Tibial artery (tissue), 4 donors: ENCODE data around the gene MTFMT.
A peak's percentile ranks its signal among the peaks of the same experiment; 100 is the strongest.

Source experiments
- DNase-seq, 2 donors: peaks; one replicate each; pipeline ENCODE4 v3.0.0-alpha.2; 2019
- H3K27ac ChIP-seq, 2 donors: fragments of 200-600 bp; sonication (generic) in 1 of 2; 1 replicate in 1 of 2; 2 replicates in 1 of 2; pipeline ENCODE4 v1.5.1; 2018 to 2019; ENCODE audit warnings: mild to moderate bottlenecking in 1 of 2
- H3K27me3 ChIP-seq, 2 donors: fragments of 200-600 bp; sonication (generic) in 1 of 2; one replicate each; pipeline versions ENCODE4 v1.5.1 to v1.6.0; 2016 to 2019
- H3K36me3 ChIP-seq, 3 donors: fragments of 200-600 bp; sonication (generic) in 2 of 3; one replicate each; pipeline ENCODE4 v1.5.1; 2016 to 2019; ENCODE audit warnings: mild to moderate bottlenecking in 2 of 3
- H3K4me1 ChIP-seq, 4 donors: fragments of 200-600 bp; sonication (generic) in 2 of 4; 1 replicate in 3 of 4; 2 replicates in 1 of 4; pipeline ENCODE4 v1.5.1; 2016 to 2019
- H3K4me3 ChIP-seq, 2 donors: fragments of 200-600 bp; sonication (generic) in 1 of 2; 1 replicate in 1 of 2; 2 replicates in 1 of 2; pipeline ENCODE4 v1.5.1; 2018 to 2019; ENCODE audit warnings: mild to moderate bottlenecking in 2 of 2
- H3K9me3 ChIP-seq, 3 donors: fragments of 200-600 bp; sonication (generic) in 1 of 3; one replicate each; pipeline ENCODE4 v1.5.1; 2016 to 2019
- intact Hi-C: fragments of 100-400 bp; cut with DNase I; formaldehyde crosslinking; loops from one replicate; pipeline ENCODE4 v1.15.0; 2023; ENCODE audit warnings: low total_unique reads
- TF ChIP-seq, protein P1 (sequence below), 2 experiments: fragments of 200-600 bp in 1 of 2; fragments of 450-650 bp in 1 of 2; IDR thresholded peaks; one replicate each; pipeline ENCODE4 v1.5.1; 2017 to 2019; ENCODE audit warnings: antibody characterized with exemption in 2 of 2, mild to moderate bottlenecking in 1 of 2, moderate library complexity in 1 of 2

The MTFMT gene

DNA sequence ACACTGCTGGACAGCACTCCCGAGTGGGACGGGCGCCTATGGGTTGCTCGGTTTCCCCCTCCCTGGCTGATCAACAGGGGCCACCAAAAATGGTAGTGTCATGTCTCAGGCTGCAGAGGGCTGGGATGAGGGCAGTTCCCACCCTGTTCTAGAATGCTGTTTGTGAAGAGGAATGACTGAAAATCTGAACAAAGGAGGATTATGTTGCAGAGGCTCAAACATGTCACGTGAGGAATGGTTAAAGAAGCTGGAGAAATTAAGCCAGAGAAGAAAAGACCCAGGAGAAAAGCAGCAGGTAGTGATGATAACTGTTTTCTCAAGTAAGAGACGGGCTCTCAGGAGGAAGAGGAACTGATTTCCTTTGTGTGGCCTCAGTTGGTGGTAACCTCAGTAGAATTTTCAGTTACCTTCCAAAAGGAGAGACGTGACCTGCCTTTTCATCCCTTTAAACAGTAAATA, 50.2 kb downstream of the MTFMT start:
- intact Hi-C loops: no loop called here
- Histone ChIP-seq H3K36me3 (peaks cover 25 to 73% (median 30%) of the 10 kb centered on the region in 3 donors), H3K27me3 (no peaks in the 10 kb centered on the region), H3K4me3 (no peak overlapping the region), H3K27ac (no peak overlapping the region), H3K4me1 (no peaks in the 10 kb centered on the region), H3K9me3 (no peaks in the 10 kb centered on the region)
- TF ChIP-seq, protein P1, sequence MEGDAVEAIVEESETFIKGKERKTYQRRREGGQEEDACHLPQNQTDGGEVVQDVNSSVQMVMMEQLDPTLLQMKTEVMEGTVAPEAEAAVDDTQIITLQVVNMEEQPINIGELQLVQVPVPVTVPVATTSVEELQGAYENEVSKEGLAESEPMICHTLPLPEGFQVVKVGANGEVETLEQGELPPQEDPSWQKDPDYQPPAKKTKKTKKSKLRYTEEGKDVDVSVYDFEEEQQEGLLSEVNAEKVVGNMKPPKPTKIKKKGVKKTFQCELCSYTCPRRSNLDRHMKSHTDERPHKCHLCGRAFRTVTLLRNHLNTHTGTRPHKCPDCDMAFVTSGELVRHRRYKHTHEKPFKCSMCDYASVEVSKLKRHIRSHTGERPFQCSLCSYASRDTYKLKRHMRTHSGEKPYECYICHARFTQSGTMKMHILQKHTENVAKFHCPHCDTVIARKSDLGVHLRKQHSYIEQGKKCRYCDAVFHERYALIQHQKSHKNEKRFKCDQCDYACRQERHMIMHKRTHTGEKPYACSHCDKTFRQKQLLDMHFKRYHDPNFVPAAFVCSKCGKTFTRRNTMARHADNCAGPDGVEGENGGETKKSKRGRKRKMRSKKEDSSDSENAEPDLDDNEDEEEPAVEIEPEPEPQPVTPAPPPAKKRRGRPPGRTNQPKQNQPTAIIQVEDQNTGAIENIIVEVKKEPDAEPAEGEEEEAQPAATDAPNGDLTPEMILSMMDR (IDR thresholded peaks at IDR 0.05): no peak
- DNase-seq: no peak

DNA sequence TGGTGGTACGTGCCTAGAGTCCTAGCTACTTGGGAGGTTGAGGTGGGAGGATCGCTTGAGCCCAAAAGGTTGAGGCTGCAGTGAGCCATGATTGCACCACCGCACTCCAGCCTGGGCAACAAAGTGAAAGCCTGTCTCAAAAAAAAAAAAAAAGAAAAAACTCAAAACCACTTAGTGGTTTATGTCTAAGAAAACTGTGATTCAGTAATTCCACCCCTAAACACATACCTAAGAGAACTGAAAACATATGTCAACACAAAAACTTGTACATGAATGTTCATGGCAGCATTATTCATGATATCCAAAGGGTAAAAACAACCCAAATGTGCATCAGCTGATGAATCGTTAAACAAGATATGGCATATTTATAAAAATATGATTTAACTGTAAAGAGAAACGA, 54.0 kb downstream of the MTFMT start:
- Histone ChIP-seq H3K27me3 (no peaks in the 10 kb centered on the region), H3K27ac (no peak overlapping the region), H3K4me3 (no peak overlapping the region), H3K4me1 (no peaks in the 10 kb centered on the region), H3K9me3 (no peaks in the 10 kb centered on the region), H3K36me3 (peaks cover 63 to 97% (median 64%) of the 10 kb centered on the region in 3 donors)
- DNase-seq: no peak
- intact Hi-C loops: no loop called here
- TF ChIP-seq, protein P1 (IDR thresholded peaks at IDR 0.05): no peak

DNA sequence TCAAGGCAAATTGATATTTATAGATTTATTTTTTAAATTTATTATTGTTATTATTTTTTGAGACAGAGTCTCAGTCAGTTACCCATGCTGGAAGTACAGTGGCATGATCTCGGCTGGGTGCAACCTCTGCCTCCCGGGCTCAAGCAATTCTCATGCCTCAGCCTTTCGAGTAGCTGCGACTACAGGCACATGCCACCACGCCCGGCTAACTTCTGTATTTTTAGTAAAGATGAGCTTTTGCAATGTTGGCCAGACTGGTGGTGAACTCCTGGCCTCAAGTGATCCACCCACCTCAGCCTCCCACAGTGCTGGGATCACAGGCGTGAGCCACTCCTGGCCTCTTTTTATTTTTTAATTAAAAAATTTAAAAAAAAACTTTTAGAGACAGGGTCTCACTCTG, 58.7 kb downstream of the MTFMT start:
- TF ChIP-seq, protein P1 (IDR thresholded peaks at IDR 0.05): no peak
- no peaks in the 10 kb centered on the region for H3K27me3 ChIP-seq
- H3K4me1 ChIP-seq: no peaks in the 10 kb centered on the region
- no peaks in the 10 kb centered on the region for H3K9me3 ChIP-seq
- DNase-seq: peak in 1 of 2 donors; percentile 27
- no peak overlapping the region for H3K27ac ChIP-seq
- H3K4me3 ChIP-seq: no peak overlapping the region
- intact Hi-C loops: no loop called here
- peaks cover 59 to 96% (median 75%) of the 10 kb centered on the region in 3 donors for H3K36me3 ChIP-seq

DNA sequence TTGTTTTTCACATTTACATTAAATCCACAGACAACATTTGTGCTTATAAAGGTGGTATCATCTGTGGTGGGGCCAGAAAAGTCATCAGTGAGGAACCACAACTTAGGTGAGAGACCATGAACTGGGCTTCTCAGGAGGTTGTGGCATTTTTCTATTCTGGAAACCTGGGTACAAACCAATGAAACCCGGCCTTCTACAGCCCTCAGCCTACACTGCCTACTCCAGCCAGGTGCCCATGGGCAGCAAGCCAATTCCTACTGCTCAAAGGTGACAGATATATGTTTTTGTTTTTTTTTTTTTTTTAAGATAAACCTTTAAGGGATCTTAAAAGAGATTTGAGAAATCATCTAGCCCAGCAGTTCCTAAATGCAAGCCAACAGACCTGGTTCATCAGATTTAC, 60.0 kb downstream of the MTFMT start:
- intact Hi-C loops: no loop called here
- no peaks in the 10 kb centered on the region for H3K9me3 ChIP-seq
- H3K27me3 ChIP-seq: no peaks in the 10 kb centered on the region
- DNase-seq: no peak
- TF ChIP-seq, protein P1 (IDR thresholded peaks at IDR 0.05): no peak
- no peak overlapping the region for H3K27ac ChIP-seq
- peaks cover 61 to 96% (median 83%) of the 10 kb centered on the region in 3 donors for H3K36me3 ChIP-seq
- H3K4me3 ChIP-seq: no peak overlapping the region
- no peaks in the 10 kb centered on the region for H3K4me1 ChIP-seq

DNA sequence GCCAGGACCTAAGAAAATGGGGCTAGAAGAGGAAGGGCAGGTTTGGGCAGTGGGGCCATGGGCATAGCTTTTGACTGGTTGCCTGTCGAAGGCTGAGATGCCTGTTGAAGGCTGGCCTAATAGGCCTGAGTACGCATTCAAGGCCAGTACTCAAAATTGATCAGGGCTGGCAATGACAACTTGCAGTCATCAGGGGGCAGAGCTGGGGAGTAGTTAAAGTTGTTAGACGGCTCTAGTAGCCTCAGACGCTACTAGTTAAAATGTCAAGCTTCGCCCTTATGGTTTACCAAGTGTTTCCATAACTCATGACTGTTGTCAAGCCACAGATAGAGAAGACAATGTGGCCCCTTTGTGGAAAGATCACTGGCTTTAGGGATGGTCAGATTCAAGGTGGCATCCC, 68.4 kb downstream of the MTFMT start:
- peaks cover 86 to 99% (median 95%) of the 10 kb centered on the region in 3 donors for H3K36me3 ChIP-seq
- H3K9me3 ChIP-seq: no peaks in the 10 kb centered on the region
- TF ChIP-seq, protein P1 (IDR thresholded peaks at IDR 0.05): no peak
- intact Hi-C loops: no loop called here
- H3K4me1 ChIP-seq: no peaks in the 10 kb centered on the region
- H3K4me3 ChIP-seq: no peak overlapping the region
- no peaks in the 10 kb centered on the region for H3K27me3 ChIP-seq
- no peak for DNase-seq
- no peak overlapping the region for H3K27ac ChIP-seq

DNA sequence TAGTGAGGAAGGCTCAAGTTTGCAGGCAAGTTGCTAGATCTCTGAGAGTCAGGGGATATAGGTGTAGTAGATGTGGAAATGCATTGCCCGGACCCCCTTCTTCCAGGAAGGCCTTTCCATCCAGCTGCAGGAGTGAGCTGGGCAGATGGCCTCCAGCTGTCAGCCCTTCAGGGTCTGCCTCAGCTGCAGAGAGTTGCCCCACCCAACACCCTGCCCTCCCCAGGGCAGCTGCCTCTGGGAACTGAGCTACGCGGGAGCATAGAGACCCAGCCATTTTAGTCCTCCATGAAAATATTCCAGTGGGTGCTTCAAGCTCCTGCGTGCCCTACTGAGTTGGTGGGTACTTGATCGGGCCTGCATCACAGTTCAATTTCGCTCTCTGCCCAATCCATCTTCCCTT, 69.3 kb downstream of the MTFMT start:
- Histone ChIP-seq H3K27me3 (no peaks in the 10 kb centered on the region), H3K9me3 (no peaks in the 10 kb centered on the region), H3K4me1 (no peaks in the 10 kb centered on the region), H3K27ac (no peak overlapping the region), H3K36me3 (peaks cover 90 to 99% (median 95%) of the 10 kb centered on the region in 3 donors), H3K4me3 (no peak overlapping the region)
- DNase-seq: no peak
- TF ChIP-seq, protein P1 (IDR thresholded peaks at IDR 0.05): no peak
- intact Hi-C loops: no loop called here
